Measurements from ENCODE around the gene TAC4.

Gene TAC4, protein sequence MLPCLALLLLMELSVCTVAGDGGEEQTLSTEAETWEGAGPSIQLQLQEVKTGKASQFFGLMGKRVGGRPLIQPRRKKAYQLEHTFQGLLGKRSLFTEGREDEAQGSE
- total RNA-seq, result 0 reads per million in 2 donors

DNA sequence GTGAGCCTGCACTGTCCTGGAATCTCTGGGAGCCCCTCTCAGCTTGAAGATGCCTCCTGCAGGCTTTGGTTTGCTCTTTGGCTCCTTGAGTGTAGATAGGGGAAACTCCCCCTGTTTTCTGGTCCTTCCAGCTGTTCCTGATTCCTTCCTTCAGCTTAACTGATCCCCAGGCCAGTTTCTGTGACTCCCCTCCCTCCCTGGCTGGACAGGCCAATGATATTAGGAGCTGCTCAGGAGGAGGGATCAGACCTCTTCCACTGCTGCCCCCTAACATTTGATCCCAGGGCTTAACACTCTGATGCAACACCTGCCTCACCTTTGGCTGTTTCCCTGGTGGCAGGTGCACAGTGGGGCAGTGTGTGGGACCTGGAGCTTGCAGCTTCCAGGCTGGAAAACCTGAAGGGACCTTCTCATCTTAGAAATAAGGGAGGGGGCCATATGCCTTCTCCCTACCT lies at the start of gene TAC4:
Gene TAC4, minus strand, starts transcription at position 51 of the 455 bp plus-strand sequence. CDS start 52 bp downstream, outside the sequence.
- no peak for DNase-seq

DNA sequence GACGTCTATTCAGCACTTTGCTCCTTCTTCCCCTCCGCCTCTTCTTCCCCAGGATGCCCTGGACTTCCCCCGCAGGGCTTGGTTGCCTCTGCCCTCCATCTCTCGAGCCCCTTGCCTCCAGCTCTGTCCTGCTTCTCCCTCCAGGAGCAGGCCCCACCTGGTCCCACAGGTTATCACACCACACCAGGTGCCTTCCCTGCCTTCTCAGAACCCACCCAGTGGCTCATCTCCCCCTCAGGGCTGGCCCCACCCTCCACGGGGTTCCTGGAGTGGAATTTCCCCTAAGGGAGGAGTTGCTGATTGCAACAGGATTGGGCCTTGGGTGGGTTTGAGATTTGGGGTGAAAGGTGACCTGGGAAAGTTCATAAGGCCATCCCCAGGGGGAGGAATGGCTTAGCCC lies 49.0 kb upstream of the TAC4 start:
- DNase-seq, result no peak

DNA sequence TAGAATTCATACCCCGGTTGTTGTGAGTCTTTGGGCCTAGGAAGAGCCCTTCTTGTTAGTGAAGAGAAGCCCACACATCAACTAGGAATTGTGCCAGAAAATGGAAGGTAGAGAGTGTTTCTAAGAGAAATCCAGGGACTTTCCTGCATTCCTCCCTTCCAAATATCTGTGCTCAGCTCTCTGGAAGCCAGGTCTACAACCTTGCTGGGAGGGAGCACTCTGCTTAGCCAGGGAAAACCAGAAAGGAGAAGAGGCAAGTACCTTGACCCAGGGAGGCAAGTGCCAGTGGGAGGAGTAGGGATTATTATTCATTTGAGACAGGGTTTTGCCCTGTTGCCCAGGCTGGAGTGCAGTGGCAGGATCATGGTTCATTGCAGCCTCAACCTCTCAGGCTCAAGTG lies 48.4 kb upstream of the TAC4 start:
- no peak for DNase-seq

DNA sequence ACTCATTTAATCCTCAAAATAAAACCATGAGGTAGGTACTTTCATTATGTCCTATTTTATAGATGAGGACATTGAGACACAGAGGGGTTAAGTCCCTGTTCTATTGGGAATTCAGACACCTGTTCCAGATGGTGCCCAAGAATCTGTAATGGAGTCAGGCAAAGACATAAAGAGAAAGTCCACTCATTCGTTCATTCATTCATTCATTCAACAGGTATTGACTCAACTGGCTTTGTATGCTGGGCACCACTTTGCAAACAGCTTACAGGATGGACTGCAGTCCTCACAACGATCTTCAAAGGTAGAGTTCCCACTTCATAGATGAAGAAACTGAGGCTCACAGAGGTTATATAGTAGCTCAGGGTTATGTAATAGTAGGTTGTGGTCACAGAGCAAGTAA lies 47.9 kb upstream of the TAC4 start:
- DNase-seq, result no peak

DNA sequence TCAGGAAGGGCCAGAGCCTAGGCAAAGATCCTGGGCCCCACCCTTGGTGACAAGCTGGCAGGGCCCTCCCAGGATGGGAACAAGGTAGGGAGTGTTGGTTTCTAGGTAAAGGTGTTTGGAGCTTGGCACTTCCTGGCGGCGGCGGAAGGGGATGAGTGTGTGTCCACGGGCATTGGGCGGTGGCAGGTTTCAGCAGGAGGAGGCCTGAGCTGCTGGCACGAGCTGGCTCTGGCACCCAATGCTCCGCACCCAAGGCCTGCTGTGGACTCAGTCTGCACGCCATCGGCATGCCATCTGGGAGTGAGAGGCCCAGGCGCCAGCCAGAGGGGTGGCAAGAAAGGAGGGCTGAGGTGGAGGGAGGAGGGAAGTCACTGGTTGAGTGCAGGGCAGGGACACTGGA lies 46.9 kb upstream of the TAC4 start:
- DNase-seq, result no peak

DNA sequence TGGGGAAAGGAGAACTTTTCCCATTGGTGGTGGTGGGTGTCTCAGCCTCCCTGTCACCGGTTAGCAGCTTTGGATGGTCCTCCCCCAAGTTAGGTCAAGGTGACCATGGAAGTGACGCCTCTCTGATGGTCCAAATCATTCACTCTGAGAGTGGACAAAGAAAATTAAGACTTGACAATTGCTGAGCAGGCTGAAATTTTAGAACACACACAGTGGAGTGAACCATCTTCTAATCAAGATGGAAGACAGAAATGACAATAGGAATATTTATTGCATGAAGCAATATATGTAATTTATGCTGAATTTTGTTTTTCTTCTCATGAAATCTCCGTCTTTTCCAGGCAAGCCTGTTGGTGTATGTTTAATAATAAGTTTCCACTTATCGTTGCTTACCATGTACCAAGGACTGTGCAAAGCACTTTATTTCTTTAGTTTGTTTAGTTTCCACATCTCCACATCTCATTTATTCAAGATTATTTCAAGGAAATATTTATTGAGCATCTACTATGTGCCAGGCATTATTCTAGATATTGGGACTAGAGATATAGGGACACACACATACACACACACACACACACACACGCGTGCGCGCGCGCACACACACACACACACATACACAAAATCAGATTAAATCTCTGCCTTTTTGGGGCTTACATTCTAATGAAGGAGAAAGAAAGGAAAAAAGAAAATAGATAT lies 44.0 kb upstream of the TAC4 start:
- DNase-seq, result no peak

DNA sequence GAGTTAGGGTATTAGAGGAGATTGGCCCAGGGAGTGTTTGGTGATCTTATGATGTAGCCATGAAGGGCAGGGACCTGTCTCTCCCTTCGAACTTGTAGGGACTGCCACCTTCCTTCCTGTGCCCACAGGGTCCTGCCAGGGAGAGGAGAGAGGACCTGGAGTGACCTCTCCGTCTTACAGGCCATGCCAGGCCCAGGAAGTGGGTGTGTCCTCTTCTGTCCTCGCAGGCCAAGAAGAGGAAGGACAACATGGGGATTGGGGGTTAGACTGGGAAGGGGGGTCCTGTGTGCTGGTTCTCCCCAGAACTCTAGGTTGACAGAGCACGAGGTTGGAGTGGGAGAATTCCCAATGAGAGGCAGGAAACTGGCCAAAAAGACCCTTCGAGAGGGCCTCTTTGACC lies 43.4 kb upstream of the TAC4 start:
- DNase-seq, result no peak

DNA sequence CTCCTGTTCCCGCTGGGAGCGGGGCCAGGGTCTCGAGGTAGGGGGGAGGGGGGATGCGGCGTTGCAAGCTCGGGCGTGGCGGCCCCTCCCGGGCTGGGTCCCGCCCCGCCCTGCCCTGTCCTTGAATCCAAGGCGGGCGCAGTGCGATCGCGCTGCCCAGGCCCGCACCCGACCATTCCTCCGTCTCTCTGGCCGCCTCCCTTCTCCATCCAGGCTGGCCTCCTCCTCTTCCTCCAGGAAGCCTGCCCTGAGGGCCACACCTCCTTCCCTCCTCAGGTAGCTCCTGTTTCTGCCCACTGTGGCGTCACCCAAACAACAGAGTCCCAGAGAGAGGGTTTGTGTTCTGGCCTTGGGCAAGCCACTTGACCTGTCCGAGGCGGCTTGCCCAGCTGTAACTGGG lies 43.0 kb upstream of the TAC4 start:
- DNase-seq, result no peak

DNA sequence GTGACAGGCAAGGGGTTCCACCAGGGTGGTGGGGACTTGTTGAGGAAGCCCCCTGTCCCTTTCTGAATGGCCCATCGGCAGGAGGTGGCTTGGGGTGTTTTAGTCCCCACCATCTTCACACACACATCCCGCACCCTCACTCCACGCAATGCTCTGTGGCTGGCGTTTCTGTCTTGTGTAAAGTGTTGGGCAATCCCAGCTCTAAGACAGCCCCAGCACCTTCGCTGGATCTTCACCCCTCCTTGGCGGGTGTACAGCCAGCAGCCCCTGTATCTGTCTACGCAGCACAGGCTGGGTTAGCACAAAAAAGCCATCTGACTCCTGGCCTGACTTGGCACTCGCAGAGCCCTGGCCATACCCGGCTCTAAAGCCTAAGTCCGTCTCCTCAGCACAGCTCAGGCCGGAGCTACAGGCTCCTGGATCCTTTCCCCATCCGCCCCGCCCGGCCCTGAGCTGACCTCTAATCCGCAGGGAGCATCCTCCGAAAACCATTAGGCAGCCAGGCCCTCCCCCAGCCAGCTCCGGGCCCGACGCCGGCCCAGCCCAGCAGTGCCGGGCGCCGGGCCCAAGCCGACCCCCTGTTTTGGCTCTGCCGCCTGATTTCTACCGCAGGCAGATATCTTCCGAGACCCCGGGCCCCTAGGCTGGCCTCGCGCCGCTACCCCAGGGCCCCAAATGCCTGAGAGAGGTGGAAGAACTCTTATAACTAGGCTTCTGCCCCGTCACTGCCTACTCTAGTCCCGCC lies 42.4 kb upstream of the TAC4 start:
- no peak for DNase-seq

DNA sequence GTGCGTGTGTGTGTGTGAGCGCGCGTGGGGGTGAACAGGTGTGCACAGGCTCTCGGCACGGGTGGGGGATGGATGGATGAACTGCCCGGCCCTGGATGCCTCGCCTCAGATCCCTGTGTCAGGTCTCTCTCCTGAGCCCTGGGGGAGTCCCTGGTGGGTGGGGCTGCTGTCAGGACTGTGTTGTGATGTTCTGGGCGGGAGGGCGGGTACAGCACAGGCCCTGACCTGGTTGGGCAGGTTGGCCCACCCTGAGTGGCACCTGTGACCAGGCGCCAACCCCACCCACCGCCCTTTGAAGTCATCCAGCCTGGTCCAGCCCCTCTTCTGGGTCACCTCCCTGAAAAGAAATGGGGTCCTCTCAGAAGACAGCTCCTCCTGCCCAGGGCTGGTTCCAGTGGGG lies 41.6 kb upstream of the TAC4 start:
- no peak for DNase-seq

DNA sequence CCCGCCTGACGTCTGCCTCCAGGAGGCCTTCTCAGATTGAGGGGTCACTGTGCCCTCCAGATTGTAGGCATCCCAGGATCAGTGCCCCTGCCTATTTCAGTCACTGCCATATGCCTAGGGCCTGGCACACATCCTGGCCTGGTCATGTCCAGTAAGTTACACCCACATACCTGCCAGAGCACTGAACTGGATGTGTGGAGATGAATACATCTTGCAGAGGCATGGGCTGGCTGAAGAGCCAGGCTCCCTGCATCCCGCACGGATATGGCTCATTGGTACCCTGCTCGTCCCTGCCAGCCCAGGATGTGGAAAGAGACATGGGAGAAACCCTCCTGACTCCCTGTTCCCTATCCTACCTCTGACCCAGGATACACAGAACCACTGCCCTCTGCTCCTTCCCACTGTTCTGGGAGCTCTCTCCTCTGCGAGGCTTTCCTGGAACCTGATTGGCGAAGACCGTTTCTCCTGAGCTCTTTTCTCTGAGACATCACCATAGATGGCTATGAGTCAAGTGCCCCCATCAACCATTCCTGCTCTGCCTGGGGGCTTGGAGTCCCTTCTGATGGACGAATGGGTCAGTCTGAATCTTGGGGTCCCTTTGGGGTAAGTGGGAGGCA lies 40.0 kb upstream of the TAC4 start:
- DNase-seq, result no peak

DNA sequence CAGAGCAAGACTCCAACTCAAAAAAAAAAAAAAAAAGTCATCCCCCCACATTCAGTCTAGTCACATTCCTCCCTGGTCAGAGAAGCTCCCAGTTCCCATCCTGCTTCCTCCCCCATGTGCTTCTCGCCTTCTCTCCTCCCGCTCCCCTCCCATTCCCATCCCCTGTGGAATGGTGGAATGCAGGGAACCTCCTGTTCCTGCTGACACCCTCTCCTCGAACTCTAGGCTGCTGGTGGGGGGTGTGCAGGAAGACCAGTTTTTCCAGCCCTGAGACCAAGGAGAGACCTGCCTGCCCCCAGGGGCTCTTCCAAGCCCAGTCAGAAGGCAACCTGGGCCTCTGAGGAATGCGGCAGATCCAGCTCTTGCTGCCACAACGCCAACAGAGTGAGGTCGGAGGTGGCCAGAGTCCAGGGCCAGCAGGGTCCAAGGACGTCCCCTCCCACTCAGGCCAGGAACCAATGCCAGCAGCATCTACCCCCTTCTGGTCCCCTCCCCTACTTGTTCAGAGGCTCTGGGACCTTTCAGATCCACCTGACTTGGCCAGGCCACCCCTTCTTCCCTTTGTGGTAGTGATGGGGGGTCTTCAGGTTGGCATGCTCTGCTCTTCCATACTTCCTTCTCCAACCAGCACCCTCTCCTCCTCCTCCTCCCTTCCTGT lies 39.3 kb upstream of the TAC4 start:
- no peak for DNase-seq

DNA sequence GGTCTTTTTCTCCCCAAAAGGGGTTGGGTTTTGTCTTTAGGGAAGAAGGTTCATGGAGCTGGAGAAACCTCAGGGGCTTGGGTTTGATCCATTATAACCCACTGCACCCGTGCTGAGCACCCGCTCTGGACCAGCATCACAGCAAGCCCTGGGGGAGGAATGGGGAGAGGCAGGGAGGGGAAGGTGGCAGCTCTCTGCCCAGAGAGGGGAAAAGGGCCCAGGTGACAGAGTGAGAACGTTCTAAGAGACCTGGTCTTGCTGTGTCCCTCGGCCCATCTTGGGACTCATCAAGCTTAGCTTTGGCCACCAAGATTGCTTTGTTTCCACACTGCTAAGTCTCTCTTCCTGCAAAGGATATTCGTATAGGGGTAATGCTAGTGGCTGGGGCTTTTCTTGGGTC lies 38.2 kb upstream of the TAC4 start:
- no peak for DNase-seq

DNA sequence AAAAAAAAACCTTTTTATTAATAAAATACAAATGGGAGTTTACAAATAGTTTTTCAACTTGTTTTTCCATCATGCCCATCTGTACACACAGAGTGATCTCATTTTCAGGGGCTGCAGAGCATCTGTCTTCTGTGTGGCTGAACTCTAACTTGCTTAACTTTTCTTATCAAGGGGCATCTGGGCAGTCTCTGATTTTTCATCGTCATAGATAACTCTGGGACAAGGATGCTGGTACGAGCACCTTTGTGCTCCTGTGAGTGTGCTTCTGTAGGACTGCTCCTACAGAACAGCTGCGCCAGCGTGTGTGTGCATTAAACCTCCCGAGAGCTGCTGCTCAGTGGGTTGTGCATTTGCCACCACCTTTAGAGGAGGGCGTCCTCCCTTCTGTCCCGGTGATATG lies 34.6 kb upstream of the TAC4 start:
- DNase-seq, result no peak

DNA sequence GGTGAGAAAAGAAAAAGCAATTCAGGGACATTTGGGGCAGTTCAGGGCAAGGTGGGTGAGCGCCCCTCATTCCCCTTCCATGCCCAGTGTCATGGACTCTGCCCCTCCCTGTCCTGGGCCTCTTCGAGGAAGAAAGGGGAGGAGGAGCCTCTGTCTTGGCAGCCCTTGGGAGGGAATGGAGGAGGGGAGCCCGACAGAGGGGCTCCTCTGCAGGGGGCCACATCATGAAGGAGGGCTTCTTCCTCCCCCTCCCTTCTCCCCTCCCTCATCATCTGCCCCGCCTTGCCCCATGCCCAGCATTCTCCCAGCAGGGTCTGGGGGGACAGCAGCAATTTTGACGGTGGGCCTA lies 33.2 kb upstream of the TAC4 start:
- DNase-seq, result no peak

DNA sequence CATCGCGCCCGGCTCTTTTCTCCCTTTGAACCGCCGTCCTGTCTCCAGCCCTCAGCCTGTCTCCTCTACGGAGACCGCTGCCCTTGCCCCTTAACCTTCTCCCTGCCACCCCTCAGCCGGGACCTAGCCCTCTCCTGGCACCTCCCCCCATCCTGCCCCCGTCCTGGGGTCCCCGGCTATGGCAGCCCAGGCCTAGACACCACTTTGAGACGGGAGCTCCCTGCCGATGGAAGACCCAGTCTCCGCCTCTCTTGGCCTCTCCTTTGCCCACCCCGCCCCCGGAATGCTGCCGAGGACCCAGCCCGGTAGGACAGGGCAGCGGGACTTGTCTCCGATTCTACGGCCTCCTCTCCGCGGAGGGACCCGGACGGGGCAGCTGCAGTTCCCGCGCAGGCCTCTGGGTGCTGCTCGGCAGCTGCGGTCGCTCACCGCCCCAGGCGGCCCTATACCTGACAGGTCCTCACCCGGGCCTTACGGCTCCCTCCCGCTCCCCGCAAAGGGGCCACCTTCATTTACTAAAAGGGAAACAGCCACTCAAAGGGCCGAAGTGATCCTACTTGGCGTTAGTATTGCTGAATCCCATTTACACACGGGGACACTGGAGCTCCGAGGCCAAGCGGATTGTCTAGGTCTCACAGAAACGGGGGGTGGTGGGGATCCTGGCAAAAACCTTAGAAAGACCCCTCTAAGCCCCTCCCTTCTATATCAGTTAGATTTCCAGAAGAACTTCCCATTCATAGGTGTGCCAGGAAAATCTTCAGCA lies 32.6 kb upstream of the TAC4 start:
- DNase-seq, result peak; percentile 62

DNA sequence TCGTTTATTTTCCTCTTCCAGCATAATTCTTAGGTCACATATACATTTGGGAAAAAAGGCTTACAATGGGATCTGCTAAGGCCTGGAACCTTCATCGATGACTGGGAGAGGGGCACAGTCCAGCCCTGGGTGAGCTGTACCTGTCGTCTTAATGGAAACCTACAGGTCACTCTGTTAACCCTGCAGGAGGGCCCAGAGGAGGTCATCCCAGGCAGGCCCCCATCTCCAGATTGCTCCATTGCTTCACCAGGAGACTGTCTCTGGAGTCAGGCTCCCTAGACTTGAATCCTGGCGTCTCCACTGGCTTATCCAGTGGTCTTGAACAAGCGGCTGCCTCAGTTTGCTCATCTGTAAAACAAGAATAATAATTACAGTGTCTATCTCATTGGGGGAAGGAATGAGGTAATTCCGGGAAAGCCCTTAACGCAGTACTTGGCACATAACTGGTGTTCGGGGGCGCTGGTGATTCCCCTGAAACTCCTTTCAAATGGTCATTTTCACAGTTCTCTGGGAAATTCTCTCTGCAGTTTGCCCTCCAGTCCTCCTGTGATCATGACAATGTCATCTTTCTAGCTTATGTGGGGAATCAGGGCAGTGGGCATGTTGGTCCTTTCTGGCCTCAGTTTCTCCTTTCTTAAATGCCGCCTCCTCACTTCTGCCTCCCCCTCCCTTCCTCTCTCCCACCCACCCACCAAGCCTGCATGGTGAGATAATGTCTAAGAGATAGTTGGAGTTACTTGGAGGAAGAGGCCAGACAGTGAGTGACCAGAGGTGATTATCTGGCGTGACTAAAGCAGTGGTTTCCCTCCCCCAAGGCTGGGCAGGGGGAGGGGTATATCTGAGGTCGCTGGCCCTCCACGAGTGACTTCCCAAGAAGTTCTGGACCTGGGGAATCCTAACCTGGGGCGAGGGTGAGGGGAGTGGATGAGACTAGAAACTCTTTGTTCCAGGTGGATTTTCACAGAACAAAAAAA lies 31.3 kb upstream of the TAC4 start:
- DNase-seq, result no peak

DNA sequence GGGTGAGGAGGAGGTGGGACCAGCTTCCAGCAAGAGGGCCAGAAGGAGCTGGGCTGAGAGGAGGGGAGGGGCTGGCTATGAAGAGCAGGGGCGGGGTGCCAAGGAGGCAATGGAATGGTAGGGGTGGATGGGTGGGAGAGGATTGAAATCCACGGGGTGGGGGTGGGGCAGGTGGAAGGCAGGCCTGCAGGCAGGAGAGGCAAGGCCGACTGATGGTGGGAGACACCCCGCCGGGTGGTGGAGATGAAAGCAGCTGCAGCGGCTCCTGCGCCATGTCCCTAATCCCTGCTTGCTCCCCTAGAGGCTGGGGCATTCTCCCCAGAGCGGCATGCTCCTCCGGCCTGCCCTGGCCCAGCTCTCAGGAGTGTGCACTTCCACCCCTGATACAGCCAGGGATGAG lies 27.8 kb upstream of the TAC4 start:
- no peak for DNase-seq

DNA sequence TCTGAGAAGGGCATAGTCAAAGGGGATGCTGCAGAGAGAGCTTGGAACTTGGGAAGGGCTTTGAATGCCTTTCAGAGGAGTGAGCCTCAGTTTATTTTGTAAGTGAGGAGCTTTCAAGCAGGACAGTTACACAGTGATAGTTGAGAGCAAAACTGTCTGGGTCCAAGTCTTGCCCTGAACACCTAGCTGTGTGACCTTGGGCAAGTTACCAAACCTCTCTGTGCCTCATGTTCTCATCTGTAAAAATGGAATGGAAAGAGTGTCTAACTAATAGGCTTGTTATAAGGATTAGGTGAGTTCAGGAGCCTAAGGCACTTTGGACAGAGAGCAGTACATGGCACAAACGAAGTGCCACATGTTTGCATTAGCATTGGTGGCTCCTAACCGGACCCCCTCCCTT lies 27.0 kb upstream of the TAC4 start:
- no peak for DNase-seq

DNA sequence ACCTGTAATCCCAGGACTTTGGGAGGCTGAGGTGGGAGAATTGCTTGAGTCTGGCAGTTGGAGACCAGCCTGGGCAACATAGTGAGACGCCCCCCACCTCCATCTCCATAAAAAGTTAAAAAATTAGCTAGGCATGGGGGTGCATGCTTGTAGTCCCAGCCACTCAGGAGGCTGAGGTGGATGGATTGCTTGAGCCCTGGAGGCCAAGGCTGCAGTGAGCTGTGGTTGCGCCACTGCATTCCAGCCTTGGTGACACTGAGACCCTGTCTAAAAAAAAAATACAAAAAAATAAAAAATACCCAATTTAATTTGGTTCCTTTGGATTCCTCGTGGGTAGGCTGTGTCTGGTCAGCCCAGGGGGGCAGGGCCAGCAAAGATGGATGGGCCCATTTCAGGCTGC lies 26.1 kb upstream of the TAC4 start:
- no peak for DNase-seq

DNA sequence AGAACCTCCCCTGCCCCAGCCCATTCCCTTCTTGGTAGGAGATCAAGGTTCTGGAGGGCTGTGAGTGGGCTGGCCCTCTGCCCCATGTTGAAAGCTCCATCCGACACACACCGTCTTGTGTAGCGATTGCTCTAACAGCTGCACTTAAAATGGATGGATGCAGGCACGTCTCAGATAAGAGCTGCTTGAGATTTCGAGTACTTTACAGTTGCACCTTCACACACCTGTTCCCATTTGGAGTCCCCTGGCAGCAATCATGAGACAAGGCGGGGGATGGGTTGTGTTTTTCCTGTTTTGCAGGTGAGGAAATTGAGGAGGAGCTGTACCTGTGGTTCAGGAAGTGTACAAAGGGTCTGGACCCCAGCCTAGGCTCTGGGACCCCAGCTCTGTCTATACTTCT lies 25.6 kb upstream of the TAC4 start:
- DNase-seq, result no peak

Data from T-helper 9 cell (primary cell).